ENCODE data around the gene MFSD6.
A peak's percentile ranks its signal among the peaks of the same experiment; 100 is the strongest.

Gene MFSD6

GRCh38 chr2:190532581-190532980, 124.4 kb downstream of the MFSD6 start:
- DNase-seq (ENCODE audit: low spot score) = no peak

GRCh38 chr2:190533175-190533967, 125.2 kb downstream of the MFSD6 start:
- DNase-seq (ENCODE audit: low spot score) = no peak

GRCh38 chr2:190533968-190534309, 125.8 kb downstream of the MFSD6 start:
- peak; percentile 30 for DNase-seq (ENCODE audit: low spot score)

GRCh38 chr2:190534310-190535120, 126.4 kb downstream of the MFSD6 start, which contains the start of gene NEMP2:
Gene NEMP2 (minus strand): TSS chr2:190534722. CDS start chr2:190534655, 67 bp downstream.
- peak; percentile 81 for DNase-seq (ENCODE audit: low spot score)

- DNase-seq (ENCODE audit: low spot score) = peak; percentile 33
These were observed 126.9 kb downstream of the MFSD6 start for GRCh38 chr2:190535121-190535439.

- no peak for DNase-seq (ENCODE audit: low spot score)
These were observed 127.4 kb downstream of the MFSD6 start for GRCh38 chr2:190535586-190535985.

GRCh38 chr2:190537765-190538164, 129.6 kb downstream of the MFSD6 start:
- DNase-seq (ENCODE audit: low spot score) = no peak

GRCh38 chr2:190538201-190538600, 130.0 kb downstream of the MFSD6 start:
- DNase-seq (ENCODE audit: low spot score) = no peak

- no peak for DNase-seq (ENCODE audit: low spot score)
These were observed 131.9 kb downstream of the MFSD6 start for GRCh38 chr2:190540048-190540447.

GRCh38 chr2:190545093-190545492, 136.9 kb downstream of the MFSD6 start:
- DNase-seq (ENCODE audit: low spot score) = no peak

- DNase-seq (ENCODE audit: low spot score) = no peak
These were observed 137.6 kb downstream of the MFSD6 start for GRCh38 chr2:190545555-190546385.

GRCh38 chr2:190546734-190547133, 138.6 kb downstream of the MFSD6 start:
- no peak for DNase-seq (ENCODE audit: low spot score)

GRCh38 chr2:190547886-190548285, 139.7 kb downstream of the MFSD6 start:
- DNase-seq (ENCODE audit: low spot score) = no peak

GRCh38 chr2:190550137-190550536, 142.0 kb downstream of the MFSD6 start:
- DNase-seq (ENCODE audit: low spot score) = no peak
